Panc1 (cell line): Measurements from ENCODE around the gene C6orf89. TPM values are rescaled to one million over a fixed set of nuclear protein-coding genes. Genes with fewer than 3 reads are reported as not detected.

ENCODE experiments used
- ATAC-seq: fragments of 200-7000 bp; cut with Tn5 transposase; 2 replicates; pipeline ENCODE4 v1.9.1; 2020; ENCODE audit warnings: mild to moderate bottlenecking, moderate library complexity
- BruUV-seq: library from RNA; stranded (reverse); fragments of 400-500 nt; replicated peaks from 2 replicates; lab custom pipeline; 2021; lab: Mats Ljungman, UMichigan
- CTCF ChIA-PET: fragments of 300-600 bp; sonication (Branson Sonifier 250); formaldehyde crosslinking; loops from one replicate; lab custom pipeline; 2022; ENCODE audit warnings: antibody characterized with exemption; lab: Charles Lee
- POLR2A ChIA-PET: fragments of 300-600 bp; sonication (Branson Sonifier 250); formaldehyde crosslinking; loops from one replicate; lab custom pipeline; 2022; ENCODE audit warnings: antibody characterized with exemption; lab: Charles Lee
- DNase-seq: peaks from one replicate; pipeline ENCODE4 v3.0.0-alpha.2; 2010; ENCODE audit warnings: low read depth, low spot score
- H3K27ac ChIP-seq: 2 replicates; pipeline ENCODE4 v1.5.1; 2011; ENCODE audit warnings: mild to moderate bottlenecking, low read length, inconsistent platforms
- H3K27me3 ChIP-seq: fragments of 200-500 bp; sonication (Bioruptor generic); 2 replicates; pipeline ENCODE4 v1.6.0; 2014; ENCODE audit warnings: low read length, inconsistent platforms; ENCODE audit not compliant: control insufficient read depth, insufficient read depth
- H3K36me3 ChIP-seq: fragments of 200-500 bp; sonication (Bioruptor generic); 2 replicates; pipeline ENCODE4 v1.5.1; 2014; ENCODE audit warnings: inconsistent platforms, mild to moderate bottlenecking, low read length, moderate library complexity; ENCODE audit not compliant: control insufficient read depth, insufficient read depth
- H3K4me1 ChIP-seq: 2 replicates; pipeline ENCODE4 v1.5.1; 2011; ENCODE audit warnings: inconsistent platforms, mild to moderate bottlenecking, low read length, moderate library complexity; ENCODE audit not compliant: control insufficient read depth, insufficient read depth
- H3K4me3 ChIP-seq, 2 experiments: 2 replicates each; pipeline ENCODE4 v1.5.1; 2011 to 2012; ENCODE audit warnings: low read depth in 2 of 2, low read length in 2 of 2, mild to moderate bottlenecking in 2 of 2, inconsistent platforms in 1 of 2, moderate library complexity in 1 of 2
- H3K9me3 ChIP-seq: fragments of 200-500 bp; sonication (Bioruptor generic); 2 replicates; pipeline ENCODE4 v1.5.1; 2014; ENCODE audit warnings: low read depth, mild to moderate bottlenecking, inconsistent platforms, low read length, moderate library complexity; ENCODE audit not compliant: control insufficient read depth, insufficient read depth
- CTCF ChIP-seq: fragments of 450-650 bp; IDR thresholded peaks from 2 replicates; pipeline ENCODE4 v1.5.1; 2017; ENCODE audit warnings: mild to moderate bottlenecking
- POLR2AphosphoS5 ChIP-seq: IDR thresholded peaks from 2 replicates; pipeline ENCODE4 v1.6.1; 2012; ENCODE audit warnings: mild to moderate bottlenecking, low read depth, low read length, moderate library complexity
- SIN3A ChIP-seq: IDR thresholded peaks from 2 replicates; pipeline ENCODE4 v1.6.1; 2012; ENCODE audit warnings: low read depth, mild to moderate bottlenecking, low read length, moderate library complexity, borderline replicate concordance; ENCODE audit not compliant: insufficient read depth
- TCF7L2 ChIP-seq: IDR thresholded peaks from 2 replicates; pipeline ENCODE4 v1.6.1; 2011; ENCODE audit warnings: mild to moderate bottlenecking, low read depth, low read length, inconsistent platforms
- in situ Hi-C: cut with HindIII; loops from 2 replicates; pipeline ENCODE4 v1.10.0; 2016; ENCODE audit warnings: low sequenced_read_pairs, low pct_unique_long_range_greater_than_20kb
- intact Hi-C: fragments of 100-400 bp; cut with micrococcal nuclease; formaldehyde crosslinking; loops from one replicate; pipeline ENCODE4 v1.10.0; 2022; ENCODE audit not compliant: unreplicated experiment
- total RNA-seq: library from RNA; stranded (reverse); gene quantifications from one replicate; pipeline ENCODE4 v1.2.1, GENCODE V29; 2021; ENCODE audit not compliant: unreplicated experiment
- TF ChIP-seq, protein P1 (sequence below), 2 experiments: IDR thresholded peaks; 2 replicates each; pipeline ENCODE4 v1.6.1; 2011 to 2012; ENCODE audit warnings: low read depth in 2 of 2, control low read depth in 1 of 2, low read length in 1 of 2, mild to moderate bottlenecking in 1 of 2, moderate library complexity in 1 of 2; ENCODE audit not compliant: insufficient read depth in 1 of 2

The C6orf89 gene
- total RNA-seq, 1 experiment from 2014 or later: 59.2 TPM

- no peak for TF ChIP-seq POLR2AphosphoS5
- TF ChIP-seq, protein P1, sequence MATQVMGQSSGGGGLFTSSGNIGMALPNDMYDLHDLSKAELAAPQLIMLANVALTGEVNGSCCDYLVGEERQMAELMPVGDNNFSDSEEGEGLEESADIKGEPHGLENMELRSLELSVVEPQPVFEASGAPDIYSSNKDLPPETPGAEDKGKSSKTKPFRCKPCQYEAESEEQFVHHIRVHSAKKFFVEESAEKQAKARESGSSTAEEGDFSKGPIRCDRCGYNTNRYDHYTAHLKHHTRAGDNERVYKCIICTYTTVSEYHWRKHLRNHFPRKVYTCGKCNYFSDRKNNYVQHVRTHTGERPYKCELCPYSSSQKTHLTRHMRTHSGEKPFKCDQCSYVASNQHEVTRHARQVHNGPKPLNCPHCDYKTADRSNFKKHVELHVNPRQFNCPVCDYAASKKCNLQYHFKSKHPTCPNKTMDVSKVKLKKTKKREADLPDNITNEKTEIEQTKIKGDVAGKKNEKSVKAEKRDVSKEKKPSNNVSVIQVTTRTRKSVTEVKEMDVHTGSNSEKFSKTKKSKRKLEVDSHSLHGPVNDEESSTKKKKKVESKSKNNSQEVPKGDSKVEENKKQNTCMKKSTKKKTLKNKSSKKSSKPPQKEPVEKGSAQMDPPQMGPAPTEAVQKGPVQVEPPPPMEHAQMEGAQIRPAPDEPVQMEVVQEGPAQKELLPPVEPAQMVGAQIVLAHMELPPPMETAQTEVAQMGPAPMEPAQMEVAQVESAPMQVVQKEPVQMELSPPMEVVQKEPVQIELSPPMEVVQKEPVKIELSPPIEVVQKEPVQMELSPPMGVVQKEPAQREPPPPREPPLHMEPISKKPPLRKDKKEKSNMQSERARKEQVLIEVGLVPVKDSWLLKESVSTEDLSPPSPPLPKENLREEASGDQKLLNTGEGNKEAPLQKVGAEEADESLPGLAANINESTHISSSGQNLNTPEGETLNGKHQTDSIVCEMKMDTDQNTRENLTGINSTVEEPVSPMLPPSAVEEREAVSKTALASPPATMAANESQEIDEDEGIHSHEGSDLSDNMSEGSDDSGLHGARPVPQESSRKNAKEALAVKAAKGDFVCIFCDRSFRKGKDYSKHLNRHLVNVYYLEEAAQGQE (IDR thresholded peaks at IDR 0.05; ENCODE audit: insufficient read depth in 1 of 2, low read depth in 2 of 2, low read length in 1 of 2): no peak
- no peak for TF ChIP-seq TCF7L2
- no peak for TF ChIP-seq CTCF
- TF ChIP-seq SIN3A: no peak
- CTCF ChIA-PET: no interaction called here
- in situ Hi-C loops: no loop called here
These were observed 46.6 kb upstream of the C6orf89 start, which contains the start of gene CPNE5 for GRCh38 chr6:36838896-36839748. Gene CPNE5, minus strand, starts transcription at chr6:36839444. Its CDS starts 67 bp downstream, at chr6:36839377.

DNA sequence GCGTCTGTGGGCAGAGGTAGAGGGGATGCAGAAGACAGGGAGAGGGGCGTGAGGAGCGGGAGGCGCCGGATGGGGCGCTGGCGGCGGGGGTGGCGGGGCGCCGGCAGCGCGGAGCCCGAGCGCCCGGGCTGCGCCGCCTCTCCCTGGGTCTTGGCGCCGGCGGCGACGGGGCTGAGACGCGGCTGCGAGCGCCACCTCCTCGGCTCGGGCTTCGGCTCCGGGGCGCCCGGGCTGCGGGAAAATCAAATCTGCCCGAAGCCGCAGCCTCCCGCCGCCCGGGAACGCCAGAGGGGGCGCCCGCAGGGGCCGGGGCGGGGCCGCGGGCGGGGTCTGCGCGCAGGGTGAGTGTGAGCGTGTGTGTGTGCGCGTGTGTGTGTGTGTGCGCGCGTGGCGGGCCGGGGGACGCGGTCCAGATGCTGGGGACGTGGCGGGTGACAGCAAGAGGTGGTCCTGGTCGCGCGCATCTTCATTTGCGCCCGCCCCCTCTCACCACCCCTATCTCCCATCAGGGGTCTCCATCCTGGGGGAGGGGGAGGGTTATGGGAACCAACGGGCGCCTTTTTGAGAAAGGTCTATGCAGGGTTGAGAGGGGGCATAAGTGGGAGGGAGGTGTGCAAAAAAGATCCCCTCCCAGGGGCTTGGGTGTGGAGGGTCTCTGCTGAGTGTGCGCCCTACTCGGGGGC lies 45.9 kb upstream of the C6orf89 start:
- in situ Hi-C loops: no loop called here
- intact Hi-C loops: loop anchor here (10.0 kb wide), 1 partner anchor 225 kb away; no protein-coding TSS in a partner anchor
- Histone ChIP-seq H3K36me3 (no peaks in the 10 kb centered on the region), H3K27ac (no peak overlapping the region), H3K4me3 (peak overlapping the region; percentile 38 to 48), H3K27me3 (no peaks in the 10 kb centered on the region; the same call in 1 of the 2 replicates), H3K9me3 (no peaks in the 10 kb centered on the region), H3K4me1 (peaks cover 12% of the 10 kb centered on the region)
- ATAC-seq: peak; percentile 65
- ChIA-PET POLR2A (interaction anchor here (0.8 kb wide), 1 partner anchor 894 kb away, joined by 4 read pairs; no protein-coding TSS in a partner anchor), CTCF (no interaction called here)
- TF ChIP-seq TCF7L2 (no peak), SIN3A (no peak), POLR2AphosphoS5 (no peak), CTCF (peak; percentile 77; the same call in 1 of the 2 replicates)
- TF ChIP-seq, protein P1 (IDR thresholded peaks at IDR 0.05; ENCODE audit: insufficient read depth in 1 of 2, low read depth in 2 of 2, low read length in 1 of 2): no peak
- no TSS peak for BruUV-seq
- no peak for DNase-seq

More at GRCh38 chr6:36838896-36839748, 46.6 kb upstream of the C6orf89 start, which contains the start of gene CPNE5:
- peak within 1 kb of the TSS; percentile 38 to 48 for H3K4me3 ChIP-seq
- peaks cover 12% of the 10 kb centered on the region for H3K4me1 ChIP-seq
- DNase-seq: no peak
- POLR2A ChIA-PET: no interaction called here
- no peak for ATAC-seq
- intact Hi-C loops: no loop called here
- no TSS peak for BruUV-seq
- H3K36me3 ChIP-seq: no peaks in the 10 kb centered on the region
- no peaks in the 10 kb centered on the region for H3K9me3 ChIP-seq
- no peaks in the 10 kb centered on the region; the same call in 1 of the 2 replicates for H3K27me3 ChIP-seq
- H3K27ac ChIP-seq: no peak within 1 kb of the TSS
